Fibroblast of lung (primary cell): ENCODE measurements around the gene CHAMP1. TPM values are rescaled to one million over a fixed set of nuclear protein-coding genes. Genes with fewer than 3 reads are reported as not detected.

Experiments used
- DNase-seq, 2 donors: peaks; one replicate each; pipeline versions ENCODE4 v3.0.0 to v3.0.0-alpha.2; 2010; ENCODE audit warnings: low read depth in 2 of 2
- H2AFZ ChIP-seq: 2 replicates; pipeline ENCODE4 v1.5.1; 2012; ENCODE audit warnings: low read length, control low read depth, inconsistent platforms
- H3K27ac ChIP-seq: 2 replicates; pipeline ENCODE4 v1.5.1; 2011; ENCODE audit warnings: low read length, control low read depth; ENCODE audit not compliant: insufficient read depth
- H3K27me3 ChIP-seq: 2 replicates; pipeline ENCODE4 v1.5.1; 2011; ENCODE audit warnings: mild to moderate bottlenecking, low read length; ENCODE audit not compliant: control insufficient read depth, insufficient read depth
- H3K36me3 ChIP-seq: 2 replicates; pipeline ENCODE4 v1.5.1; 2011; ENCODE audit warnings: low read length; ENCODE audit not compliant: control insufficient read depth, insufficient read depth
- H3K4me1 ChIP-seq: 2 replicates; pipeline ENCODE4 v1.5.1; 2011; ENCODE audit warnings: low read length; ENCODE audit not compliant: control insufficient read depth, insufficient read depth; ENCODE audit errors: extremely low read depth
- H3K4me2 ChIP-seq: 2 replicates; pipeline ENCODE4 v1.5.1; 2011; ENCODE audit warnings: low read length, control low read depth; ENCODE audit not compliant: insufficient read depth; ENCODE audit errors: extremely low read depth
- H3K4me3 ChIP-seq, 4 experiments: fragments of 200-600 bp in 1 of 4; sonication (generic) in 1 of 4; replicated peaks in 1 of 4; 2 replicates each; pipeline ENCODE4 v1.5.1; 2011 to 2016; ENCODE audit warnings: low read length in 4 of 4, low read depth in 3 of 4, mild to moderate bottlenecking in 3 of 4, control low read depth in 2 of 4, inconsistent platforms in 1 of 4, mixed read lengths in 1 of 4; ENCODE audit not compliant: insufficient read depth in 1 of 4; ENCODE audit errors: control extremely low read depth in 1 of 4
- H3K79me2 ChIP-seq: 2 replicates; pipeline ENCODE4 v1.5.1; 2012; ENCODE audit warnings: mild to moderate bottlenecking, low read length, inconsistent platforms; ENCODE audit not compliant: control insufficient read depth, insufficient read depth
- H3K9ac ChIP-seq: 2 replicates; pipeline ENCODE4 v1.5.1; 2011; ENCODE audit warnings: mild to moderate bottlenecking, low read length, control low read depth; ENCODE audit not compliant: insufficient read depth
- H3K9me3 ChIP-seq: 2 replicates; pipeline ENCODE4 v1.5.1; 2012; ENCODE audit warnings: low read depth, low read length; ENCODE audit not compliant: control insufficient read depth, insufficient read depth
- H4K20me1 ChIP-seq: 2 replicates; pipeline ENCODE4 v1.5.1; 2011; ENCODE audit warnings: low read length; ENCODE audit not compliant: control insufficient read depth, insufficient read depth; ENCODE audit errors: extremely low read depth
- EZH2 ChIP-seq: IDR thresholded peaks from 2 replicates; pipeline ENCODE4 v1.5.1; 2012; ENCODE audit warnings: low read length, control low read depth, mild to moderate bottlenecking; ENCODE audit errors: missing control alignments
- polyA minus RNA-seq: library from RNA; depleted of rRNA, polyadenylated mRNA; stranded (reverse); fragments of >200 nt; gene quantifications from 2 replicates; pipeline ENCODE4 v1.2.3, GENCODE V29; 2011; ENCODE audit warnings: low replicate concordance
- polyA plus RNA-seq, 2 donors: library from polyadenylated mRNA; depleted of rRNA in 1 of 2; stranded (reverse) in 1 of 2; unstranded in 1 of 2; fragments of >200 nt; gene quantifications; 2 replicates each; pipeline ENCODE4 v1.2.1, GENCODE V29; 2011 to 2012; ENCODE audit warnings: missing spikeins in 1 of 2
- total RNA-seq: library from RNA; depleted of rRNA; stranded (reverse); fragments of >200 nt; gene quantifications from 2 replicates; pipeline ENCODE4 v1.2.1, GENCODE V29; 2014
- TF ChIP-seq, protein P1 (sequence below), 2 donors: IDR thresholded peaks in 1 of 2; conservative IDR thresholded peaks in 1 of 2; 1 replicate in 1 of 2; 2 replicates in 1 of 2; pipeline ENCODE4 v1.5.1; 2011 to 2012; ENCODE audit warnings: low read length in 2 of 2, control low read depth in 1 of 2, inconsistent platforms in 1 of 2, low read depth in 1 of 2, mild to moderate bottlenecking in 1 of 2

CHAMP1 gene, protein sequence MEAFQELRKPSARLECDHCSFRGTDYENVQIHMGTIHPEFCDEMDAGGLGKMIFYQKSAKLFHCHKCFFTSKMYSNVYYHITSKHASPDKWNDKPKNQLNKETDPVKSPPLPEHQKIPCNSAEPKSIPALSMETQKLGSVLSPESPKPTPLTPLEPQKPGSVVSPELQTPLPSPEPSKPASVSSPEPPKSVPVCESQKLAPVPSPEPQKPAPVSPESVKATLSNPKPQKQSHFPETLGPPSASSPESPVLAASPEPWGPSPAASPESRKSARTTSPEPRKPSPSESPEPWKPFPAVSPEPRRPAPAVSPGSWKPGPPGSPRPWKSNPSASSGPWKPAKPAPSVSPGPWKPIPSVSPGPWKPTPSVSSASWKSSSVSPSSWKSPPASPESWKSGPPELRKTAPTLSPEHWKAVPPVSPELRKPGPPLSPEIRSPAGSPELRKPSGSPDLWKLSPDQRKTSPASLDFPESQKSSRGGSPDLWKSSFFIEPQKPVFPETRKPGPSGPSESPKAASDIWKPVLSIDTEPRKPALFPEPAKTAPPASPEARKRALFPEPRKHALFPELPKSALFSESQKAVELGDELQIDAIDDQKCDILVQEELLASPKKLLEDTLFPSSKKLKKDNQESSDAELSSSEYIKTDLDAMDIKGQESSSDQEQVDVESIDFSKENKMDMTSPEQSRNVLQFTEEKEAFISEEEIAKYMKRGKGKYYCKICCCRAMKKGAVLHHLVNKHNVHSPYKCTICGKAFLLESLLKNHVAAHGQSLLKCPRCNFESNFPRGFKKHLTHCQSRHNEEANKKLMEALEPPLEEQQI
- total RNA-seq (10.8 and 14.5 TPM in 2 replicates), polyA plus RNA-seq (35.2 and 52.6 TPM in 2 replicates), polyA minus RNA-seq (9.8 and 35.6 TPM in 2 replicates)
- polyA plus RNA-seq (2012): 24.3 and 34.8 TPM in 2 replicates

DNA sequence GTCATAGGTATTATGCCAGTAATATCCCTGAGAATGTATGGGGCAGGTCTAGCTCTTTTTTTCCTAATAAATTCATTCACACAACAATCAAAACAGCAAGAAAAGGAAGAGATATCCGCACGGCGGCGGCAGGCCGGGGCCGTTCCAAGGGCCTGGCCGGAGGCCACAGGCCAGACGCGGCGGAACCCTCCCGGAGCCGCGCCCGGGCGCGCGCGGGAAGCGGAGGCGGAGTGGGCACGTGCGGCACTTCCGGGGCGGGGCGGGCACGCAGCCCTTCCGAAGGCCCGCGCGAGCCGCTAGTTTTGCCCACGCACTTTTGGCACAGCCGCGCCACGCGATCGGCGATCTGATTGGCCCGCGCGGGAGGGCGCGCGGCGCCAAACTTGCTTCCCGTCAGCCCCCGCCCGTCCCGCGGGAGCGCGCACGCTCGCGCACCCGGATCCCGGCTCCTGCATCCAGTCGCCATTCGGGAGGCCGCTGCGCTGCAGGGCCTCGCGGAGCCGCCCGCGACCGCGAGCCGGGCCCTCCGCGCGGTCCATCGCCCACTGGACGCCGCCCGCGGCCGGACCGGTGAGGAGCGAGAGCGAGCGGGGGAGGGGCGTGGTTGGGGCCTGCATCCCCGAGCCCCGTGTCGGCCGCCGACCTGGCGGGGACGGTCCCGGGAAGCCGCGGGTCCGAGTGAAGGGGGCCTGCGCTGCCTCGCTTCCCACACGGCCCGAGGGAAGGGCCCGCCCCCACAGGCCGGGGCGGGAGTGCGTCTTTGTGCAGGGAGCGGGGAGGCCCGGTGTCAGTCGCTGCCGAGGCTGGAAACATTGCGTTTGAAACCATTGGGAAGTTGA is at the start of gene CHAMP1:
CHAMP1 (plus strand) TSS at position 430 of the 839 bp plus-strand sequence. CDS start 9,340 bp downstream, outside the sequence.
- no peaks in the 10 kb centered on the region for H3K27me3 ChIP-seq
- peaks cover 3% of the 10 kb centered on the region for H4K20me1 ChIP-seq
- TF ChIP-seq, protein P1, sequence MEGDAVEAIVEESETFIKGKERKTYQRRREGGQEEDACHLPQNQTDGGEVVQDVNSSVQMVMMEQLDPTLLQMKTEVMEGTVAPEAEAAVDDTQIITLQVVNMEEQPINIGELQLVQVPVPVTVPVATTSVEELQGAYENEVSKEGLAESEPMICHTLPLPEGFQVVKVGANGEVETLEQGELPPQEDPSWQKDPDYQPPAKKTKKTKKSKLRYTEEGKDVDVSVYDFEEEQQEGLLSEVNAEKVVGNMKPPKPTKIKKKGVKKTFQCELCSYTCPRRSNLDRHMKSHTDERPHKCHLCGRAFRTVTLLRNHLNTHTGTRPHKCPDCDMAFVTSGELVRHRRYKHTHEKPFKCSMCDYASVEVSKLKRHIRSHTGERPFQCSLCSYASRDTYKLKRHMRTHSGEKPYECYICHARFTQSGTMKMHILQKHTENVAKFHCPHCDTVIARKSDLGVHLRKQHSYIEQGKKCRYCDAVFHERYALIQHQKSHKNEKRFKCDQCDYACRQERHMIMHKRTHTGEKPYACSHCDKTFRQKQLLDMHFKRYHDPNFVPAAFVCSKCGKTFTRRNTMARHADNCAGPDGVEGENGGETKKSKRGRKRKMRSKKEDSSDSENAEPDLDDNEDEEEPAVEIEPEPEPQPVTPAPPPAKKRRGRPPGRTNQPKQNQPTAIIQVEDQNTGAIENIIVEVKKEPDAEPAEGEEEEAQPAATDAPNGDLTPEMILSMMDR (conservative IDR thresholded peaks at IDR 0.05 in 1 of 2, IDR thresholded peaks at IDR 0.05 in 1 of 2; ENCODE audit: low read depth in 1 of 2, low read length in 2 of 2): no peak
- no peak for TF ChIP-seq EZH2
- peaks cover 13% of the 10 kb centered on the region for H3K4me1 ChIP-seq
- H3K9me3 ChIP-seq: no peaks in the 10 kb centered on the region
- peak within 1 kb of the TSS; percentile 94 for H3K4me2 ChIP-seq
- peaks cover 44% of the 10 kb centered on the region for H3K79me2 ChIP-seq
- peak within 1 kb of the TSS; percentile 88 for H3K27ac ChIP-seq
- peak; percentile 96 for DNase-seq
- peak within 1 kb of the TSS; percentile 72 for H2AFZ ChIP-seq
- H3K9ac ChIP-seq: peak within 1 kb of the TSS; percentile 91
- H3K4me3 ChIP-seq: peak within 1 kb of the TSS; percentile 67 to 90 (median 88)
- H3K36me3 ChIP-seq: no peaks in the 10 kb centered on the region

DNA sequence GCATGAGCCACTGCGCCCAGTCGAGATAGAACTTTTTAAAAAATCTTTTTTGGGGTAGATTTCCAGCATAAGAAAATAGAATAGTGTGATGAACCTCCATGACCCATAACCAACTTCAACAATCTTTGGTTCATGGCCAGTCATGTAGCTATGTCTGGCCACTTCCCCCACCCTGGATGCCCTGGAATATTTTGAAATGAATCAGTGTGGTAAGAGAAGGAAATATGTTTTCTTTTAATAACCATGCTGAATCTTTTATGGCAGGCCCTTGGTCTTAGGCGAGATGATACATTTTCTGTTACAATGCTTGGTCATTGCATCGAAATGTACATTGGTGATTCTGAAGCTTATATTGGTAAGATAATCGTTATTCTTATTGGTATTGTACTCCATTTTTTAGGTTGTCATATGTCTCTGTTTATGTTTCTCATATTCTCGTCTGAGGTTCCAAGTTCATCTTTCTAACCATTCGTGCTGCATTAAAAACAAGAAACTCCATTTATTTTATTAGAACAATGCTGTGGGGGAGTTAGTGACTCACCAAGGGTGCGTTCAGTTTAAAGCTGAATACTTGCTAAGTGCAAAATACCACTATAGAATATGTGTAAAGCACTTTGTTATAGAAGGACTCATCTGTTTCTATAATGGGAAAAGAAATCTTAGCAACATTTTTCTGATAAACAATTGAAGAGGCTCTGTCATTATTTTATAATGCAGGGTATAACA is 49.3 kb upstream of the CHAMP1 start:
- Histone ChIP-seq H3K36me3 (peaks cover 20% of the 10 kb centered on the region), H3K4me1 (no peaks in the 10 kb centered on the region), H3K9ac (no peak overlapping the region), H3K79me2 (no peaks in the 10 kb centered on the region), H3K4me3 (peak overlapping the region in 1 of 4 experiments; percentile 6), H3K27ac (no peak overlapping the region), H2AFZ (no peak overlapping the region), H3K27me3 (no peaks in the 10 kb centered on the region), H3K4me2 (no peak overlapping the region), H4K20me1 (no peaks in the 10 kb centered on the region), H3K9me3 (no peaks in the 10 kb centered on the region)
- TF ChIP-seq, protein P1 (conservative IDR thresholded peaks at IDR 0.05 in 1 of 2, IDR thresholded peaks at IDR 0.05 in 1 of 2; ENCODE audit: low read depth in 1 of 2, low read length in 2 of 2): no peak
- TF ChIP-seq EZH2: no peak
- DNase-seq: peak; percentile 66 to 87
